Measurements from ENCODE around the gene PAQR7.

Gene PAQR7

DNA sequence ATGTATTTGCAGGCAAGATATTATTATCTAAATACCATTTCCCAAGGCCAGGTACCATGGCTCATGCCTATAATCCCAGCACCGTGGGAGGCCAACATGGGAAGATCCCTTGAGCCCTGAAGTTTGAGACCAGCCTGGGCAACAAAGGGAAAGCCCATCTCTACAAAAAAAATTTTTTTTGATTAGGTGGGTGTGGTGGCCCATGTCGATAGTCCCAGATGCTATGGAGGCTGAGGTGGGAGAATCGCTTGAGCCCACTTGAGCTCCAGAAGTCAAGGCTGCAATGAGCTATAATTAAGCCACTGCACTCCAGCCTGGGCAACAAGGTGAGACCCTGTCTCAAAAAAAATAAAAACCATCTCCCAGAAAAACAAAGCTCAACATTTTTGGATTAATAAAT, 28.5 kb upstream of the PAQR7 start:
- no peak for DNase-seq (ENCODE audit: low read depth in 2 of 3, low spot score in 1 of 3)

DNA sequence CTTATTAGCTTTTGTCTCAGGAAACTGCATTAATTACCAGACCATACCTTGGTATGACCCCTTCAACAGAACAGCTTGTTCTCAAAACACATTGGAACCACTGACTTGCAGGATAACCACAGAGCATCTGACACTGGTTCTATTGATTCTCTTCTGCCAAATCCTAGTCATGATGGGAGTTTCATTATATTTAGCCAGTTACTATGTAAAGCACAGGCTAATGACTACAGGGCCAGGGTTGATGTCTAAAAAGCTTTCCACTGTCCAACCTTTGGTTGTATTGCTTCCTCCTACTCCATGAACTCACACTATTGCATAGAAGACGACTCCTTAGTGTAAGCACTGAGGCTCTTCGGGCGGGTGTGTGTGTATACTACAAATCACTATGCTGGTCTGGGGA, 27.0 kb upstream of the PAQR7 start:
- no peak for DNase-seq (ENCODE audit: low read depth in 2 of 3, low spot score in 1 of 3)

DNA sequence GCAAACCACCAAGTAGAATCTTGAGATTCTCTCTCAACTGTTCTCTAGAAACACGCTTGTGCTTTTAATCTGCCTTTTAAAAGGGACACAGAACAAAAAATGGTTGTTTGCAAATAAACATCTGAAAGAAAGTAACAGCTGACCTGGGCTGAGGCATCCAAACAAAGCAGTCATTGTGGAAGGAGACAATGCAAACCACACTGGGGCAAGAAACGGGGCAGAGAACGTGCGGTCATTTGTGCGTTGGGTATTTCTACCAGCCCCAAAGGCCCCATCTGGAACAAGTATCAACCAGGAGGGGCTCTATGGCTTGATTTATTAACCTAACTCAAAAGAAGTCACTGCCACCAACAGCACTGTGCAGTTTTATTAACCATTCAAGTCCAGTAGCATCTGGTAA, 24.7 kb upstream of the PAQR7 start:
- DNase-seq (ENCODE audit: low read depth in 2 of 3, low spot score in 1 of 3), result no peak

DNA sequence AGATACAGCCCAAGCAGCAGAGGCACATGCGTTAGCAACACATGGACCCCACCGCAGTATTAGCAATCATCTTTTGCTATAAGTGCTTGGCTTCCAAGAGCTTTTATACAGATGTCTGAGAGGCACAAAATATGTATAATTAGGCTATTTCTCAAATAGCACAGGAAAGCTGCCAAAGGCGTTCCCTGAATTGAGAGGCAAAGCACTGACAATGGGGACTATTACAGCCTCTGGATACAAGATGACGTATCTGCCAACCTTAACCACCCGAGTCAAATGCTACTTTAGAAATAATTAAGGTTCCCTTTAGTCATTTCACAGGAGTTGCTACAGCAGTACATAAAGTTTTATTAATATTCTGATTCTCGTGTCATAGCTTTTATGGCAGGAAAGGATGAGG, 24.3 kb upstream of the PAQR7 start:
- no peak for DNase-seq (ENCODE audit: low read depth in 2 of 3, low spot score in 1 of 3)

DNA sequence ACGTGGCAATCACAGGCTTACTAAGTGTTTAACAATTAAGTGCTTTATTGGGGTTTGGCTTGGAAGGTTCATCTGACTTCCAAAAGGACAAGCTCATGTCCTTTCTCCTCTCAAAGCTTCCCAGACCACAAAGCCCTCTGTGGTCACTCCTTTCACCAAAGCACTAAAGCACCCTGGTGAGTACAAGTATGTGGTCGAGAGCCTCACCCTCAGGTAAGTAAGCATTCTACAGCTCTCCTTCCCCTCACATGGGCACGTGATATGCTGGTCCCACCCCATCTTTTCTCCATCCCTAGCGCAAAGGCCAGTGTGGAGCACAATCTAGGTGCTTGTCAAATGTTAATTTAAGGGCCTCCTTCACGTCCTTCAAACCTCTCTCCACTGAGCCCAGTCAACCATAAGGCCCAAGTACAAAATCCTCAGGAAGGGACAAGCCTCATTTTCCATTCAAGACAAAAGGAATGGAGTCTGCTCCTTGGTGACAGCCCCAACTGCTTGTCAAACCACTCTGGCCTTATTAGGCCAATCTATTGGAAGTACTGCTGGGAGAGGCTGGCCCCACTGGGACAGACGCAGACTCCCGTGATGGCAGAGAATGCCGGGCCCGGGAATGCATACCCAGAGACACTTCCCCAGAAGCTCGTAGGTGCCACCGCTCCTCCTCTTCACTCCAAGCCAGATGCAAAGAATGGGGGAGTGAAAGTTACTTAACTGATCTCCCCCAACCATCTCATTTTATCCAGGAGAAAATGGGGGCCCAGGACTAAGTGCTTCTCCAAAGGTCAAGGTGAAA, 22.9 kb upstream of the PAQR7 start:
- DNase-seq (ENCODE audit: low read depth in 2 of 3, low spot score in 1 of 3), result no peak

DNA sequence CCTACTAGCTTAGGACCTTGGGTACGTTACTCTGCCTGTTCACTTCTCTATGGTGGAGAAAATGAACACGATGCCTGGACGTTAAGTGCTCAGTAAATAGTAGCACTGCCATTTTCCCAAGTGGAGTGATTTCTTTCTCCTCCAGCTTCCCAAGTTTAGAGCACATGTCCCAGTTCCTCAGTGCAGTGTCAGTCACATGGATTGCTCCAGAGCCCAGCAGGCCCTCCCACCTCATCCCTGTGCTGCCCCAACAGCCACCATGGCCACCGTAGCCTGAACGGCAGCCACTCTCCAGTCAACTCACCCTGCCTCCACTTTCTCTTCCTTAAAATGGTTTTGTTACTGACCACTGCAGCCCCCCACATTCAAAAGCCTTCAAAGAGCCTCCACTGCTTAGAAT, 22.2 kb upstream of the PAQR7 start:
- no peak for DNase-seq (ENCODE audit: low read depth in 2 of 3, low spot score in 1 of 3)

DNA sequence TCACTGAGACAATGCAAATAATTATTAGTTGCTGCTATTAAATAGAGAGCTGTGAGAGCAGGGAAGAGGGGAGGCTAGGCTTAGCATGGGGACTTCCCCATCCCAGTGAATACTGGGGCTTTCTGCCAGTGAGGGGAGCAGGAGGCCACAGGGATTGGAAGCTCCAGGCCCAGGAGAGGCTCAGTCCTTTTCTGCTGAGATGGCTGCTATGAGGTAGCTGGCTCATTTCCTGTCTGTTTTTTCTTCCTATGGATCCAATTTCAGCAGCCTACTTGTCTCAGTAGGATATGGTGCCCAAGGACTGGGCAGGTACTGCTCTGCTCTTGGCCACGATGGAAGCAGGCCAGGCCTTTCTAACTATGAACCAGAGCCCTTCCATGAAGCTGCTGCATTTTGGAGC, 20.8 kb upstream of the PAQR7 start:
- no peak for DNase-seq (ENCODE audit: low read depth in 2 of 3, low spot score in 1 of 3)

DNA sequence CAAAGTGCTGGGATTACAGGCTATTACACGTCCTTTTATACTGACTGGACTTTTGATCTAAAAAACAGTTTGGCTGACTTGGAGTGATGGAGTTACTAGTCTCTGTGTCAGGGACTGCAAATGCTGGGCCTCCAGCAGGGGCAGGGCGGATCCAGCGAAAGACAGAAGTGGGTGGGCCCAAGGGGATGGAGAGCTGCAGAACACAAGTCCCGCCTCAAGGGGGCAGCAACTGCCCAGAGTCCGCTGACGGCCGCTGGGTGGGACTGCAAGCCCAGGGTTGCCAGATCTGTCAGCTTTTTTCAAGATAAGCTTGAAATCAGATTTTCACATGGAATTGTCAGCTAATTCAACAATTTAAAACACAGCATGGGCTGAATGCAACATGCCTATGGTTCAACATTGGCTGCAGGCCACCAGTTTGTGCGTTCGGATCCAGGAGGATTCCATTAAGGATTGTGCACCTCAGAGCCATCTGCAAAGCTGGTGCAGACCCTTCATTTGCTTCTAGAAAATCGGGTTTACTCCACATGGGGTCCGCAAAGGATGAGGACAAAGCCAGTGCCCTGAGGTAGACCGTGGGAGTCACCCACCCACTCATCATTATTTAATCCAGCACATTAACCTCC, 20.0 kb upstream of the PAQR7 start:
- peak; percentile 80 to 86 (median 83) for DNase-seq (ENCODE audit: low read depth in 2 of 3, low spot score in 1 of 3)

DNA sequence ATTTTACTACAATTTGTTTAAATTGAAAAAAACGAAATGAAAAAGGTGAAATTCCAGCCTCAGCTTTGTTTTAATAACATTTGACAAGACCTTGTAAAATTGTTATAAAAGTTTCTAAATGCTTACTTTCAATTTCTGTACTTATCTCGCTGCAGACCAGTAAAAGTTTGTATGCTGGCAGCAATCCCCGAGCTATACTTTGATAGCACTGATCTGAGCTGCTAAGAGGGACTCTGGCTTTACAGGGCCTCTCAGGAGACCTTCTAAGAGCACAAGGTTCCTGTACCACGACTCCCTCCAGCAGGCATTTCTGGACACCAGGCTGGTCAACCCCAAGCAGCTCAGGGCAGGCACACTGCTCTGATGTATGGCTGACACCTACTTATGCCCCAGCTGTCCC, 17.6 kb upstream of the PAQR7 start:
- no peak for DNase-seq (ENCODE audit: low read depth in 2 of 3, low spot score in 1 of 3)

DNA sequence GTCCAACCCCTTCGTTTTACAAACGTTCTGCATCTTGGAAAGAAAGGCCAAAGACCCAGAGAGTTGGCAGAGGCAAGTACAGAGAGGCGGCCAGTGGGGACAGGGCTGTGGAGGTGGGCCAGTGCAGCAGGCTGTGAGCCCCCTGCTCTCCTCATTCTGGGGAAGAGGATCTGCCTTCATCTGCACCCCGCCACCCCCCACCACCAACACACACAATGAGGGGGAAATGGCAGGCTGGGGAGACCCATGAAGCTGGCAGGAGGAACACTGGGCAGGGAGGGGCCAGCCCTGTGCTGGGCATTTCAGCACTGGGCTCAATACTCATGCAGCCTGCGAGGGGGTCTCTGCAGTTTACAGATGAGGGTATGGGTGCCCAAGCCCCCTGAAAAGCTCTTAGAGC, 16.1 kb upstream of the PAQR7 start:
- DNase-seq (ENCODE audit: low read depth in 2 of 3, low spot score in 1 of 3), result no peak

DNA sequence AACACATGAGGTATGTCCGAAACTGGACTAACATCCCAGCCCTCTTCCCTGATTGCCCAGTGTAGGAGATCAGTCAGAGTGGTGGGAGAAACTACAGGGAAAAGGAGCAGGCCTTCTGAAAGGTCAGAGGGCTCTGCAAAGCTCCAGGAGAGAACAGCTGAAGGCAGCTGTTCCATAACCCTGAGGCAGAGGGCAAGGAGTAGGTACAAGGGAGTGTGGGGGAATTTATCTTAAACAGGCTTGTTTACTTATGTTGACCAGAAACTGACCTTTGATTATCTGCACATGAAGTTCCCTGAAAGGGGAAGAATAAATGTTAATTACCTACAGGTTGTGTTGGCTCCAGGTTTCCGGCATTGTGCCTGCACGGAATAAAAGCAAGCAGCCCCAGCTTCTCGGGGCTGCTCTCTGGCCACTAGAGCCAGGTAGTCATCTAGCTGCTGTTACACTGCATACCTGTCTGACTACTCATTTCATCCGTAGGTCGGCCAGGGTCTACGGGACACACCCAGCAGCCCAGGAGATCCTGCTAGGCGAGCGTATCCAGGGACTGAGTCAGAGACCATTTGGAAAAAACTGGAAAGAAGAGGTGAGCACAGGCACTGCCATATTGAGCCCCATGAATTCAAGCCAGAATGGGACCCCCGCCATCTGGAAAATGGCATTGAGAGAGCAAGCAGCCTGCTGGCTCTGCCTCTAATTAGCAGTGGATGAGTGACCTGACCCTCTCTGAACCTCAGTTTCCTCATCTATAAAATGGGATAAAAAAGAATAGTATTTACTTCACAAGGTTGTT, 14.9 kb upstream of the PAQR7 start:
- no peak for DNase-seq (ENCODE audit: low read depth in 2 of 3, low spot score in 1 of 3)

DNA sequence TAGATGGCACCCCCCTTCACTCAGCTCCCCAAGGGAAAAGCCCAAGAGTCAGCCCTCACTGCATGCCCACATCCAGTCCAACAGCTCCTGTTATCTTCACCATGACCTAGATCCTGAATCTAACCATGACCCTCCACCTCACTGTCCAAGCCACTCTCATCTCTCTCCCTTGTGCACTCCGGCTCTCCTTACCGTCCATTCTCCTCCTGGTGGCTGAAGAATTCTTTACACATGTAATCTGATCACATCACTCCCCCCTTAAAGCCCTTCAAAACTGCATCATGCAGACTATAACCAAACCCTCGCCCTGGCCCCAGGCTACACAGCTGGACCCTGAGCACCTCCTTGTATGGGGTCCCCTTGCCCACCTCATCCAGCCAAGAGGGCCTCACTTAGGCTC, 14.0 kb upstream of the PAQR7 start:
- DNase-seq (ENCODE audit: low read depth in 2 of 3, low spot score in 1 of 3), result no peak

DNA sequence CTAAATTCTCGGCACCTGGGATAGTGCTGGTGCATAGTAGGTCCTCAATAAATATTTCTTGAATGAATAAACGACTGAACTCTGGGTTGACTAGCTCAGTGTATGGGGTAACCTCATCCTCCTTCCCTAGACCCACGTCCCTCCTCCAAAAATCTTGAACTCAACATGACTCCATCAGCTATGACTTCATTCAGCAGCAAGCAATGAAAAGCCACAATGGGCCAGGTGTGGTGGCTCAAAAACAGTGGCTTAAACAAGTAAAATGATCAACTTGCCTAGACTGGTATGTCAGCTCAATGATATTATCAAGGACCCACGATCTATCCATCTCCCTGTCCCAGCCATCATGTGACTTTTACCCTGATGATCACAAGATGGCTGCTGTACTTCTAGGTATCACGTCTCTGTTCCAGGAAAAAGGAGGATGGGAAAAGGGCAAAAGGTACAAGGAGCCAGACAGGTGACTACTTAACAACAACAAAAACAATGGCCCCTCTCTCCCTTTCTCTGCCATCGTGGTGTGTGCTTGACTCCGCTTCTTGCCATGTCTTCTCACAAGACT, 13.0 kb upstream of the PAQR7 start:
- DNase-seq (ENCODE audit: low read depth in 2 of 3, low spot score in 1 of 3), result no peak

DNA sequence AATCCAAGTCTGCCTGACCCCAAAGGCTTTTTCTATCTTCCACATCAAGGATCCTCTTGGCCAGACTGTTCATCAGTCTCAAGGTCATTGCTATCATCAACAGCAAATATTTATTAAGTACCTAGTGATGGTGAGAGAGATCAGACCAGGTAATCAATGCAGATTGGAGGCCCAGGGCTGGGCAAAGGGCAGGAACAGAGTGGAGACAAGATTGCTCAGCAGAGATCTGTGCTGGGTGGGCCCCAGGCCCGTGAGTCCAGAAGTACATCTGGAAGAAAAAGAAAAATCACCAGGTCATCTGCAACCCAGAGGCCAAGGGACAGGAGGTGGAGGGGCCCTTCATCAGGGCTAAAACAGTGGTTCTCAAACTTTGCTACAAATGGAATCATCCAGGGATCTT, 10.1 kb upstream of the PAQR7 start:
- no peak for DNase-seq (ENCODE audit: low read depth in 2 of 3, low spot score in 1 of 3)

DNA sequence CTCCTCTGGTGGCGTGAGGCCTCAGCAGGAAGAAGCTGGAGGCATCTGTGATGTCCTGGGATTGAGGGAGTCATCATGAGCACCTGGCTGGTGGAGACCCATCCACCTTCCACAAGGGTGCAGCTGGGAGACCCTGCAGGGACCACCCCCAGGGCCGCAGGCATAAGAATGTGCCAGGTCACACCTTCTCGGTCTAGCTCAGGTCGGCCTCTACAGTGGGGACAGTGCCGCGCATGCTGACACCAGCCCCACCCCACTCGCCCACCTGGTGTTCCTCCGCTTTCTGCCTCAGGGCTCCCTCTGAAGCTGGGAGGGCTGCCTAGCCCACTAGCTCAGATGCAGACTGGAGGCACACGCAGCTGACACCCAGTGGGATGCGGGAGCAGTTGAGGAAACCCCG, 5.8 kb upstream of the PAQR7 start:
- DNase-seq (ENCODE audit: low read depth in 2 of 3, low spot score in 1 of 3), result no peak

DNA sequence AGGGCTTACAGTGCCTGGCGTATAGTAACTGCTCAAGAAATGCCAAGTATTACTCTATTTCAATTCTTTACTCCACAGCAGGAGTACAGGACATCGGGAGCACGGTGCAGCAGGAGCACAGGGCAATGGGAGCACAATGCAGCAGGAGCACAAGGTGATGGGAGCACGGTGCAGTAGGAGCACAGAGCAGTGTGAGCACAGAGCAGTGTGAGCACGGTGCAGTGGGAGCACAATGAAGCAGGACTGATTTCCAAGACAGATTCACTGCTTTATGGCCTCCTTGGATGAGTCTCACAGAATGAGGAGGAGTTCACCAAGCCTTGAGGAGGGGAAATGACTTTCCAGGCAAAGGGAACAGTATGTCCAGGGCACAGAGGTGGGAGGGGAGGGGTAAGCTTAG, 5.0 kb upstream of the PAQR7 start:
- no peak for DNase-seq (ENCODE audit: low read depth in 2 of 3, low spot score in 1 of 3)

DNA sequence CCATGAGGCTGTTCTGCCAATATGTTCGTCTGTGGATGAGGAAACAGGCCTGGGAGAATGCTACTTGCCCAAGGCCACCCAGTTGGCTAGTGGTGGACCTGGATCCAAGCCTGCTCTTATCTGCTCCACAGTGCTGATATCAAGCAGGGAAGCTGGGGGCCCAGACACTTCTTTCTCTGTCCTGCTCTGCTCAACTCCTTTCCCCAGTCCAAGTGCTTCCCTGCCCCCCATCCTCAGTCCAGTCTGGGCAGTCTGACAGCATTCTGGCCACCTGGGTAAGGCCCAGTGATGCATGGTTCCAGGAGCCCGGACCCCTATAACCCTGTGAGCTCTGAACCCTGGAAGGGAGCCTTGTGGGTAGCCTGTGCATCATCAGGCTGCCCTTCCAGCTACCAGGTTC, 4.2 kb upstream of the PAQR7 start:
- DNase-seq (ENCODE audit: low read depth in 2 of 3, low spot score in 1 of 3), result no peak

DNA sequence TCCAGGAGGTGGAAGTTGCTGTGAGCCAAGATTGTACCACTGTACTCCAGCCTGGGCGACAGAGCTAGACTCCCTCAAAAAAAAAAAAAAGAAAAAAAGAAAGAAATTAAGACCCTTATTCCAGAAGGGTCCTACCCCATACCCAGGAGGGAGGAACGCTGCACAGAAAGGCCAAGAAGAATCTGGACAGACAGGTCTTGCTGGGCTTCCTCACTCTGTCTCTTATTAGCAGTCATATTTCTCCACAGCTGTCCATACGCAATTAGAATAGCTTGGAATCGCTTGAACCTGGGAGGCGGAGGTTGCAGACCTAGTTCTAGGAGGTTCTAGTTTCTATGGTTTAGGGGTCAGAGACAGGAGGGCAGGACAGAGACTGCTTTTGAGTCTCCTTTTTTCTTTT, 3.2 kb upstream of the PAQR7 start:
- no peak for DNase-seq (ENCODE audit: low read depth in 2 of 3, low spot score in 1 of 3)

DNA sequence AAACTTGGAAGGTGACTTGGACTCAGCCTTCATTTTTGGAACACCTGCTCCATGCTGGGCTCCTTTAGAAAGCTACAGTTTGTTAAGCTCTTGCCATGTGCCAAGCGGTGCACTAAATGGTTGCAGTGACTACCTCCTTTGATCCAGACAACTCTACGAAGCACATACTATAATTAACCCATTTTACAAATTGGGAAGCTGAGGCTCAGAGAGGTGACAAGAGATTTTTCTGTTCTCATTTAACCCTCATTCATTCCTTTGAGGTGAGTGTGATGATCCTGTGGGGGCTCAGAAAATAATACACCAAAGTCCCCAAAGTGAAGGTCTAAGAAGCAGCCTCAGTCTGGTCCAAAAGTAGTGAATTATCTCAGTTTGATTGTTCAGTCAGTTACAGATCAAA, 1.6 kb upstream of the PAQR7 start:
- no peak for DNase-seq (ENCODE audit: low read depth in 2 of 3, low spot score in 1 of 3)

DNA sequence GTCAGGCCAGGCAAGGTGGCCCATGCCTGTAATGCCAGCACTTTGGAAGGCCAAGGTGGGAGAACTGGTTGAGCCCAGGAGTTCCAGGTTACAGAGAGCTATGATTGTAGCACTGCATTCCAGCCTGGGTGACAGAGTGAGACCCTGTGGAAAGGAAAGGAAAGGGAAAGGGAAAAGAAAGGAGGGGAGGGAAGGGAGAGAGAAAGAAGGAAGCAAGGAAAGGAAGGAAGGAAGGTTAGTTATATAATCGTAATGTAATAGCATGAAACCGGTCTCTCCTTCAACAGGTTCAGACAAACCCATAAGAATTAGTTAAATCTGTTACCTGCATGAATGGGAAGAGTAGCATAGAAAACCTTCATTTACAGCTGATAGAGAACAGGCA, 1.2 kb upstream of the PAQR7 start:
- no peak for DNase-seq (ENCODE audit: low read depth in 2 of 3, low spot score in 1 of 3)

DNA sequence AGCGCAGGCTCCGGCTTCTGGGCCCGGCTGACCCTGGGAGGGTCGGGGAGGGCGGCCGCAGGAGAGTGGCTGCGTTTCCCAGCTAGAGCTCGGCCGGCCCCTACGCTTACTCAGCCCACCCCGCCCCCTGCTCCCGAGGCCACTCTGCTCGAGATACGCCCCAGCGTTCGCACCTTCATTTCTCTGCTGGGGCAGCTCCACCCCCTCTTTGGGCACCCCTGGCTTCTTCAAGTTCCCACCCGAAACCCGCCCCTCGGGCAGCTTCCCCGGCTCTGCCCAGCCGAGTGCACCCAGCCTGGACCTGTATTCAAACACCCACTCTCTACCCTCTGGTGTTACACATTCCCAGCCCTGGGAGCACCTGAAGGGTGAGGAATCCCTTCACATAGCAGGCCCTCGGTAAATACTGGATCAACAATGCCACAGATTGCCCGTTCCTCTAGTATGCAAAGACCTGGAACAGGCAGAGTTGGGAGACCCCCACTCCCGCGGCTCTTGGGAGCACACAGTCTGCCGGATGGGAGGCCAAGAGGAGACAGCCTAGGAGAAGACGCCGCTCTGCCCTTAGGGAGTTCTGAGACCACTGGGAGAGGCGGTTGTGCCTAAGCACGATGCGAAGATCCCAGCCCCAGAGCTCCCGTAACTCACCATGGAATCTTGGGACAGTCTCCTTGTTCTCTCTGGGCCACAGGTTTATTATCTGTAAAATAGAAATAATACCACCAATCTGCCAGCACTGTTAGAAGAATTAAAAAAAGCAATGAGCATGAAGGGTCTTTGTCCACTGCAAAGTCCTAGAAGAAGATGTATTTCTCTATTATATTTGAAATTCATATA, 566 bp upstream of the PAQR7 start:
- no peak for DNase-seq (ENCODE audit: low read depth in 2 of 3, low spot score in 1 of 3)

All from stimulated activated CD4-positive, alpha-beta T cell treated with anti-CD3 and anti-CD28 coated beads, Interleukin-12 subunit alpha, Interleukin-12 subunit beta, amount 100 ng/mL, for 48 hours (primary cell).